Camera-type eye (tissue), 1 donor: ENCODE data around the gene NPAS3. TPM values are rescaled to one million over a fixed set of nuclear protein-coding genes. Genes with fewer than 3 reads are reported as not detected.

Source experiments
- total RNA-seq: library from RNA; depleted of rRNA; stranded (reverse); fragments of >200 nt; gene quantifications from one replicate; pipeline ENCODE4 v1.2.3, GENCODE V29; 2014

NPAS3 gene
- 12.0 TPM for total RNA-seq

GRCh38 chr14:32938719-32939253 is at the start of gene NPAS3:
Gene NPAS3 (plus strand): TSS chr14:32938879.

